Measurements from ENCODE around the gene SNX9. TPM values are rescaled to one million over a fixed set of nuclear protein-coding genes. Genes with fewer than 3 reads are reported as not detected.
A peak's percentile ranks its signal among the peaks of the same experiment; 100 is the strongest.

Gene SNX9
- total RNA-seq, 1 experiment from 2014 or later: 32.8 TPM

GRCh38 chr6:157905590-157906342 lies 82.7 kb downstream of the SNX9 start:
- Histone ChIP-seq H3K36me3 (peaks cover 43% of the 10 kb centered on the region), H3K4me1 (replicated peaks) (peaks cover 9% of the 10 kb centered on the region)
- DNase-seq (ENCODE audit: low read depth in 1 of 2, low spot score in 2 of 2): peak in 1 of 2 experiments; percentile 31

DNA sequence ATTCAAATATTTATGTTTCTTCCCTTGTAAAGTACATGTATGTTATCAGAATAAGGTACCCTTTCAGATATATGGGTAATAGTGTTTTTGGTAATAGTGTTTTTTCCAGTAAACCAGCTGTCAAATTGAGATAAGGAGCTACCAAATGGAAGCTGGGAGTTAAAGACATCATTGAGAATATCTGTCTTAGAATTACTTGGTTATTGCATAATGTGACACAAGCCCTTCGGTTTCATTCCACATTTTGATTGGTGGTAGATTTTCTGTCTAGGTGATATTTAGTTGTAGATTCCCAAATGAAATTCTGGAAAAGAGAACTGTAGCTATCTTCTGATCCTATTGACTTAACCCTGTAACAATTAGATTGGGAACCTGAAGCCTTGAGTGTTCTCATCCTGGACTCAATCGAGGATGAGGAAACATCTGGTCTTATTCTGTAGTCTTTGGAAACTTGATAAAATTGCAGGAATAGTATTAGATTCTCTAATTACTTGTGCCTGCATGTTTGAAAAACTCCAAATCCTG lies 83.6 kb downstream of the SNX9 start:
- no peak for DNase-seq (ENCODE audit: low read depth in 1 of 2, low spot score in 2 of 2)
- H3K4me1 ChIP-seq (replicated peaks): peaks cover 15% of the 10 kb centered on the region
- no peak overlapping the region for H3K27ac ChIP-seq
- no peaks in the 10 kb centered on the region for H3K27me3 ChIP-seq (replicated peaks)
- H3K4me3 ChIP-seq: no peak overlapping the region
- H3K9me3 ChIP-seq (replicated peaks): no peaks in the 10 kb centered on the region
- peaks cover 44% of the 10 kb centered on the region for H3K36me3 ChIP-seq

More at GRCh38 chr6:157905590-157906342, 82.7 kb downstream of the SNX9 start:
- Histone ChIP-seq H3K9me3 (replicated peaks) (no peaks in the 10 kb centered on the region), H3K4me3 (no peak overlapping the region), H3K27me3 (replicated peaks) (no peaks in the 10 kb centered on the region), H3K27ac (0 out of 2 replicates have a peak overlapping the region, but pooled peaks have one; percentile 0)

DNA sequence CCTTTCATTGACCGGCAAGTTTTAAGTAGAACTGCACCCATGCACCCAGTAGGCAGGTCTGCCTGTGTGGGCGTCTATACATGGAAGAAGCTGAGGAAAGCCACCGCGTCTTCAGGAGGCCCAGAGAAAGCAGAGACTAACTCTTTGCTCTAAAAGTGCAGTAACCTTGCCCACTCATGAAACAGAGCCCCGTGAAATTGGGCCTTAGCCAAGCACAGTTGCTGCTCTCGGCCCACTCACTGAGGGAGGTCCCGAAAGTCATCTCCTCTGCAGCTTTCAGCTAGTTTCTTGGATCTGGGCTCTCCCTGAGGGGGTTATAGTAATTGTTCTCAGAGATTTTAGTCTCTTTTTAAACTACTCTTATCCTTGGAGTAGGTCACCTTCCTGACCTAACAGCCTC lies 84.6 kb downstream of the SNX9 start:
- no peak for DNase-seq (ENCODE audit: low read depth in 1 of 2, low spot score in 2 of 2)
- peaks cover 35% of the 10 kb centered on the region for H3K36me3 ChIP-seq
- H3K27me3 ChIP-seq (replicated peaks): no peaks in the 10 kb centered on the region
- H3K4me3 ChIP-seq: no peak overlapping the region
- no peaks in the 10 kb centered on the region for H3K9me3 ChIP-seq (replicated peaks)
- H3K27ac ChIP-seq: no peak overlapping the region
- H3K4me1 ChIP-seq (replicated peaks): peaks cover 25% of the 10 kb centered on the region

- H3K4me3 ChIP-seq: no peak overlapping the region
- no peak for DNase-seq (ENCODE audit: low read depth in 1 of 2, low spot score in 2 of 2)
- H3K27ac ChIP-seq: no peak overlapping the region
- H3K4me1 ChIP-seq (replicated peaks): peaks cover 26% of the 10 kb centered on the region
- peaks cover 27% of the 10 kb centered on the region for H3K36me3 ChIP-seq
- H3K27me3 ChIP-seq (replicated peaks): no peaks in the 10 kb centered on the region
- H3K9me3 ChIP-seq (replicated peaks): no peaks in the 10 kb centered on the region
Measured at GRCh38 chr6:157908369-157909281, 85.6 kb downstream of the SNX9 start.

GRCh38 chr6:157909282-157909664 lies 86.2 kb downstream of the SNX9 start:
- H3K27me3 ChIP-seq (replicated peaks): no peaks in the 10 kb centered on the region
- H3K4me3 ChIP-seq: no peak overlapping the region
- H3K27ac ChIP-seq: no peak overlapping the region
- H3K36me3 ChIP-seq: peaks cover 25% of the 10 kb centered on the region
- DNase-seq (ENCODE audit: low read depth in 1 of 2, low spot score in 2 of 2): no peak
- H3K9me3 ChIP-seq (replicated peaks): no peaks in the 10 kb centered on the region
- peaks cover 26% of the 10 kb centered on the region for H3K4me1 ChIP-seq (replicated peaks)

GRCh38 chr6:157911278-157911677 lies 88.2 kb downstream of the SNX9 start:
- H3K9me3 ChIP-seq (replicated peaks): no peaks in the 10 kb centered on the region
- H3K36me3 ChIP-seq: peaks cover 31% of the 10 kb centered on the region
- H3K4me1 ChIP-seq (replicated peaks): peaks cover 17% of the 10 kb centered on the region
- DNase-seq (ENCODE audit: low read depth in 1 of 2, low spot score in 2 of 2): no peak
- no peak overlapping the region for H3K4me3 ChIP-seq
- no peaks in the 10 kb centered on the region for H3K27me3 ChIP-seq (replicated peaks)
- no peak overlapping the region for H3K27ac ChIP-seq

DNA sequence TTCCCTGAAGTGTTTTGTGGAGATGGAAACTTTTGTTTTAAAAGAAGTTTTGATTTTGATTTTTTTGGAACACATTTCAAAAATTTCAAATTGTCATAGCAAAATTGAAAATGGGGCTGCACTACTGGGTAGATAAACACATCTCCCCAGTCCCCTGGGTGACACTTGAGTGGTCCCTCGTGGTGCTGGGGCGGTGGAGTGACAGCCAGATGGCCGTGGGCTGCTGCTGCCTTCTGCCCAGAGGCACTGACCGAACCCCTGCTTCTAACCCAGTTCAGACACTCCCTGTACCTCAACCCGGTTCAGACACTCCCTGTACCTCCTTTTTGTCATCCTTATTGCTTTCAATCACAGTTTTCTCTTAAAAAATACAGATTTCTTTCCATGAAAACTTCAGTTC lies 88.7 kb downstream of the SNX9 start:
- no peak overlapping the region for H3K4me3 ChIP-seq
- peaks cover 35% of the 10 kb centered on the region for H3K36me3 ChIP-seq
- peak overlapping the region; percentile 1; the same call in 1 of the 2 replicates for H3K27ac ChIP-seq

DNA sequence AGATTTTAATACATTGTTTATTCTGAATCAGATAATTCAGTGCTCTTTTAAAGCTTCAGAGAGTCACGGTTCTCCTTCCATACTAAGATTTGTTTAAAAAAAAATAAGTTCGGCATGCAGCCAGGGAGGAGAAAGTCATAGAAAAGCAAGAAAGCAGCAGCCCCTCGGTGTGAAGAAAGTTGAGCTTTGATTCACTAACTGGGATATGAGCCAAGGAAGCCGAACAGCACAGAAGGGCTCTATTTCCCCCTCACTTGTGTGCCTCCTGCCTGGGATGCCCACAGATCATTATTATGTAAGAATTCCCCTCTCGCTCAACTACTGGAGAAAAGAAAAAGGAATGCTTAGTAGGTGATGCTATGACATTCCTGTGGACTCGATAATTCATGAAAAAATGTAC lies 89.3 kb downstream of the SNX9 start:
- H3K4me3 ChIP-seq: no peak overlapping the region
- peaks cover 35% of the 10 kb centered on the region for H3K36me3 ChIP-seq
- H3K27me3 ChIP-seq (replicated peaks): no peaks in the 10 kb centered on the region
- no peaks in the 10 kb centered on the region for H3K9me3 ChIP-seq (replicated peaks)
- H3K27ac ChIP-seq: peak overlapping the region; percentile 1; the same call in 1 of the 2 replicates
- DNase-seq (ENCODE audit: low read depth in 1 of 2, low spot score in 2 of 2): peak in 1 of 2 experiments; percentile 52
- peaks cover 17% of the 10 kb centered on the region for H3K4me1 ChIP-seq (replicated peaks)

More for the DNA sequence above, 88.7 kb downstream of the SNX9 start:
- H3K9me3 ChIP-seq (replicated peaks): no peaks in the 10 kb centered on the region
- no peak for DNase-seq (ENCODE audit: low read depth in 1 of 2, low spot score in 2 of 2)
- H3K27me3 ChIP-seq (replicated peaks): no peaks in the 10 kb centered on the region
- H3K4me1 ChIP-seq (replicated peaks): peaks cover 17% of the 10 kb centered on the region

DNA sequence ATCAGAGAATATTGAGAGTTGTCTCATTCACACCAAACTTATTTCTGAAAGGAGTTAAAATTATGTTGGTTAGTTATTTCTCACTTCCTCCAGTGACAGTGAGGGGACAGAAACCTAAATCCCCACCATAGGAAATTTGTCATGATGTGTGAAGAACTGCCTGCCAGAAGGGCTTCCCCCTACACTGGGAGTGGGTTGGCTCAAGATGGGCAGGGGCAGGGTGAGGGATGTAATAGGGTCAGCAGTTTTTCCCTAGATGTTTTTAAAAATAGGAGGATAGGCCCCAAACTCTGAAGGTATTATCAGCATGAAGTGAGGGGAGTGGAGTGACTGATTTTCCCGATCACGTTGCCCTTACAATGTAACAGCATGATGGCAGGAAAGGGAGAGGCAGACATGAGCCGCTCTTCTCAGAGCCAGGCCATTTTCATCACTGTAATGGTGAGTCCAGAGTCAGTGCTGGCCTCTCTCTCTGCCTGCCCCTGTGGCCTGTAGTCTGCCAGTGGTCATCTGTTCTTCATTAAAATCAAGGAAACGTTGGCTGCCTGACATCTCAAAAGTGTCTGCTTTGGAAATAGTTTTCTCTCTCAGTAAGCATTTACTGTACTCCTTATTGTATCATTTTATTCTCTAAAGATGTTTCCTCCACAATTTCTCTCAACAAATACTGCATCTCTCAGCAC lies 98.8 kb downstream of the SNX9 start:
- H3K4me1 ChIP-seq (replicated peaks): no peaks in the 10 kb centered on the region
- no peaks in the 10 kb centered on the region for H3K9me3 ChIP-seq (replicated peaks)
- peaks cover 34% of the 10 kb centered on the region for H3K36me3 ChIP-seq
- H3K27me3 ChIP-seq (replicated peaks): no peaks in the 10 kb centered on the region
- H3K4me3 ChIP-seq: no peak overlapping the region
- no peak for DNase-seq (ENCODE audit: low read depth in 1 of 2, low spot score in 2 of 2)
- H3K27ac ChIP-seq: no peak overlapping the region

DNA sequence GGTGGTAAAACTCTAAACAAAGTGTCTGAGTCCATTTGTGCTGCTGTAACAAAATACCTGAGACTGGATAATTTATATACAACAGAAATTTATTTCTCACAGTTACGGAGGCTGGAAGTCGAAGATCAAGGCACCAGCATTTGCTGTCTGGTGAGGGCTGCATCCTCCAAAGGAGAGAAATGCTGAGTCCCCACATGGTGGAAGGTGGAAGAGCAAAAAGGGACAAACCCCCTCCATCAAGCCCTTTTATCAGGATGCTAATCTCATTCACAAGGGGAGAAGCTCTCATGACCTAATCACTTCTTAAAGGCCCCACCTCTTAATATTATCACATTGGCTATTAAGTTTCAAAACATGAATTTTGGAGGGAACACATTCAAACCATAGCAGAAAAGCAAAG lies 102.7 kb downstream of the SNX9 start:
- Histone ChIP-seq H3K36me3 (peaks cover 52% of the 10 kb centered on the region), H3K4me1 (replicated peaks) (no peaks in the 10 kb centered on the region), H3K27me3 (replicated peaks) (no peaks in the 10 kb centered on the region)

DNA sequence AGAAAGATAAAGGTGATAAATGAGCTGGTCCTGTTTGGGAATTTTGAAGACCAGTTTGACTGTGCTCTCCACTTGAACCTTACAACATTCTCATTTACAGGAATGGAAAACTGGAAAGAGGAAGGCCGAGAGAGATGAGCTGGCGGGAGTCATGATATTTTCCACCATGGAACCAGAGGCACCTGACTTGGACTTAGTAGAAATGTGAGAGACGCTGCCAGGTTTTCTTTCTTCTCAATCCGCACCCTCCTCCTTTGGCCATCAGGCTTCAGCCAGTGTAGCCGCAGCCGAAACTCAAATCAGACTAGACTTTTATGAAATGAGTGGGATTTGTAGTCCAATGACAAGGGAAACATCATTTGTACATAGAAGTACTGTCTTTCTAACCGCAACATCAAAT lies 104.0 kb downstream of the SNX9 start:
- H3K4me1 ChIP-seq (replicated peaks): no peaks in the 10 kb centered on the region
- H3K36me3 ChIP-seq: peaks cover 45% of the 10 kb centered on the region
- H3K27ac ChIP-seq: no peak overlapping the region
- no peak for DNase-seq (ENCODE audit: low read depth in 1 of 2, low spot score in 2 of 2)
- no peak overlapping the region for H3K4me3 ChIP-seq
- no peaks in the 10 kb centered on the region for H3K9me3 ChIP-seq (replicated peaks)
- no peaks in the 10 kb centered on the region for H3K27me3 ChIP-seq (replicated peaks)

More for the DNA sequence above, 102.7 kb downstream of the SNX9 start:
- no peak for DNase-seq (ENCODE audit: low read depth in 1 of 2, low spot score in 2 of 2)
- H3K4me3 ChIP-seq: no peak overlapping the region
- H3K9me3 ChIP-seq (replicated peaks): no peaks in the 10 kb centered on the region
- H3K27ac ChIP-seq: no peak overlapping the region

GRCh38 chr6:157928428-157928827 lies 105.4 kb downstream of the SNX9 start:
- Histone ChIP-seq H3K27ac (no peak overlapping the region), H3K27me3 (replicated peaks) (no peaks in the 10 kb centered on the region), H3K4me1 (replicated peaks) (no peaks in the 10 kb centered on the region), H3K36me3 (peaks cover 44% of the 10 kb centered on the region), H3K4me3 (no peak overlapping the region), H3K9me3 (replicated peaks) (no peaks in the 10 kb centered on the region)
- no peak for DNase-seq (ENCODE audit: low read depth in 1 of 2, low spot score in 2 of 2)

DNA sequence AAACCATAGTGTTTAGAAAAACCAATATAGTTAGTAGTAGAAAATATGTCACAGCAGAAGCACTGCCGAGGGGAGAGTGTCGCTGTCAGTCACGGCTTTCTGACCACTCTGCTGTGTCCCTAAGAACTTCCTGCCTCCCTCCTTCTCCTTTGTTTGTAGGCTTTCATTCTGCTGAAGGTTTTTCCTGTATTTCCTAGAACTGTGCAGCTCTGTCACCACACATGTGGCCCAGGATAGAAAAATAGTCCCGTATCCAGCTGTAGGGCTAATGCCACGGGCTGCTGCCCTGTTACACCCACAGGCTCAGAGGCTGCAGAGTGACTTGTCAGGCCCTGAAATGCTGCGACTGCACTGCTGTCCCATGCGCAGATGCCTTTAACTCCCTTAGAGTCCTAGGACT lies 106.0 kb downstream of the SNX9 start:
- Histone ChIP-seq H3K4me1 (replicated peaks) (no peaks in the 10 kb centered on the region), H3K4me3 (no peak overlapping the region), H3K27me3 (replicated peaks) (no peaks in the 10 kb centered on the region), H3K27ac (no peak overlapping the region), H3K9me3 (replicated peaks) (no peaks in the 10 kb centered on the region), H3K36me3 (peaks cover 45% of the 10 kb centered on the region)
- no peak for DNase-seq (ENCODE audit: low read depth in 1 of 2, low spot score in 2 of 2)
